Gastrocnemius medialis (tissue), 4 donors: ENCODE measurements around the gene EGFL7. TPM values are rescaled to one million over a fixed set of nuclear protein-coding genes. Genes with fewer than 3 reads are reported as not detected.

Source experiments
- ATAC-seq, 2 donors: fragments of 150-250 bp; one replicate each; pipeline ENCODE4 v1.9.1; 2016
- DNase-seq, 2 donors: peaks; one replicate each; pipeline ENCODE4 v3.0.0-alpha.2; 2019
- H3K27ac ChIP-seq, 4 donors: fragments of 200-600 bp; sonication (generic); 1 replicate in 1 of 4; 2 replicates in 3 of 4; pipeline ENCODE4 v1.5.1; 2016 to 2018; ENCODE audit warnings: mild to moderate bottlenecking in 2 of 4, moderate library complexity in 1 of 4
- H3K27me3 ChIP-seq, 3 donors: fragments of 200-600 bp; sonication (generic) in 2 of 3; 1 replicate in 1 of 3; 2 replicates in 2 of 3; pipeline versions ENCODE4 v1.5.1 to v1.6.0; 2016 to 2019; ENCODE audit warnings: mild to moderate bottlenecking in 1 of 3, moderate library complexity in 1 of 3
- H3K36me3 ChIP-seq, 2 donors: fragments of 200-600 bp; sonication (generic) in 1 of 2; one replicate each; pipeline ENCODE4 v1.5.1; 2017 to 2018
- H3K4me1 ChIP-seq, 2 donors: fragments of 200-600 bp; sonication (generic) in 1 of 2; one replicate each; pipeline ENCODE4 v1.5.1; 2016 to 2017; ENCODE audit warnings: mild to moderate bottlenecking in 2 of 2
- H3K4me3 ChIP-seq, 4 donors: fragments of 200-600 bp; sonication (generic) in 3 of 4; 1 replicate in 1 of 4; 2 replicates in 3 of 4; pipeline ENCODE4 v1.5.1; 2016 to 2019; ENCODE audit warnings: mild to moderate bottlenecking in 2 of 4
- H3K9me3 ChIP-seq, 3 donors: fragments of 200-600 bp; sonication (generic) in 2 of 3; 1 replicate in 1 of 3; 2 replicates in 2 of 3; pipeline ENCODE4 v1.5.1; 2016 to 2019
- CTCF ChIP-seq, 5 experiments: fragments of 450-650 bp in 3 of 5; fragments of 200-600 bp in 2 of 5; sonication (generic) in 2 of 5; IDR thresholded peaks in 4 of 5; conservative IDR thresholded peaks in 1 of 5; 1 replicate in 4 of 5; 2 replicates in 1 of 5; pipeline ENCODE4 v1.5.1; 2016 to 2019; ENCODE audit warnings: antibody characterized with exemption in 5 of 5, mild to moderate bottlenecking in 3 of 5, moderate library complexity in 3 of 5
- POLR2A ChIP-seq, 2 donors: fragments of 450-650 bp; IDR thresholded peaks; one replicate each; pipeline ENCODE4 v1.6.1; 2017; ENCODE audit warnings: antibody characterized with exemption in 2 of 2, mild to moderate bottlenecking in 2 of 2, moderate library complexity in 2 of 2
- in situ Hi-C, 4 donors: fragments of 200-750 bp; cut with MboI; loops; one replicate each; pipeline versions ENCODE4 v1.15.0 to v1.8.0; 2017; ENCODE audit warnings: low sequenced_read_pairs in 4 of 4
- intact Hi-C: fragments of 100-400 bp; cut with DNase I; formaldehyde crosslinking; loops from one replicate; pipeline ENCODE4 v1.15.1; 2023; ENCODE audit warnings: low total_unique reads
- total RNA-seq, 4 donors: library from RNA; depleted of rRNA; stranded (reverse); fragments of >200 nt; gene quantifications; one replicate each; pipeline versions ENCODE4 v1.1.0 to v1.2.3, GENCODE V29; 2016

Gene EGFL7
- total RNA-seq, 4 donors from 2014 or later = 37.4 to 74.7 (median 49.0) TPM

GRCh38 chr9:136684339-136684738, 21.6 kb downstream of the EGFL7 start:
- intact Hi-C loops = no loop called here
- no peaks in the 10 kb centered on the region for H3K9me3 ChIP-seq
- no peaks in the 10 kb centered on the region for H3K36me3 ChIP-seq
- peaks cover 28 to 47% of the 10 kb centered on the region in 2 donors for H3K4me1 ChIP-seq
- ATAC-seq (no peak), DNase-seq (no peak)
- in situ Hi-C loops = no loop called here
- H3K27me3 ChIP-seq = no peaks in the 10 kb centered on the region
- no peak overlapping the region for H3K27ac ChIP-seq
- H3K4me3 ChIP-seq = no peak overlapping the region
- TF ChIP-seq CTCF (IDR thresholded peaks at IDR 0.05 in 4 of 5, conservative IDR thresholded peaks at IDR 0.05 in 1 of 5) = no peak
- no peak for TF ChIP-seq POLR2A (IDR thresholded peaks at IDR 0.05)

DNA sequence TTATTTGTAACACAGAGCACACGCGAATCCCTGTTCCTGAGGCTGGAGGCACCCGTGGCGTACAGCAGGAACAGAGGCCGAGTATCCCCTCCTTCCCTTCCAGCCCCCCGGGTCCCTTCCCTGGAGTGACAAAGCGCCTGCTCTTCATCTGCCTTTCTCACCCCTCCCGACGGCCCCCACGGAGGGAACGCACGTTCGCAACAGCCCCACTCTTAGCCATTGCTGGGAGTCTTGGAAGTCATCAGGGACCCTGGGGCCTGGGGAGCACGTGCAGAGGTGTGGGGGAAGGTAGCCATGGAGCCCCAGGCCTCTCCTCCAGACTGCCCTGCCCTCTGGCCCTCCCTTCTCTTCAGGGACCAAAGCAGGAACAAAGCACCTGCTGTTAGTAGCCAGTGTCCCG, 22.1 kb downstream of the EGFL7 start:
- ATAC-seq (no peak), DNase-seq (no peak)
- in situ Hi-C loops (no loop called here), intact Hi-C loops (loop anchor here (5.0 kb wide), 1 partner anchor 258 kb away; the partner anchor contains the start of gene FBXW5)
- no peaks in the 10 kb centered on the region for H3K9me3 ChIP-seq
- TF ChIP-seq CTCF (IDR thresholded peaks at IDR 0.05 in 4 of 5, conservative IDR thresholded peaks at IDR 0.05 in 1 of 5) (no peak), POLR2A (IDR thresholded peaks at IDR 0.05) (no peak)
- H3K36me3 ChIP-seq = no peaks in the 10 kb centered on the region
- no peaks in the 10 kb centered on the region for H3K27me3 ChIP-seq
- peaks cover 29 to 47% of the 10 kb centered on the region in 2 donors for H3K4me1 ChIP-seq
- no peak overlapping the region for H3K27ac ChIP-seq
- H3K4me3 ChIP-seq = no peak overlapping the region

- Histone ChIP-seq H3K27ac (no peak overlapping the region), H3K36me3 (no peaks in the 10 kb centered on the region), H3K4me3 (no peak overlapping the region), H3K9me3 (no peaks in the 10 kb centered on the region), H3K4me1 (peaks cover 27 to 47% of the 10 kb centered on the region in 2 donors), H3K27me3 (no peaks in the 10 kb centered on the region)
- ATAC-seq (no peak), DNase-seq (no peak)
- in situ Hi-C loops = no loop called here
- intact Hi-C loops = loop anchor here (5.0 kb wide), 1 partner anchor 257 kb away; the partner anchor contains the start of gene FBXW5
- TF ChIP-seq CTCF (IDR thresholded peaks at IDR 0.05 in 4 of 5, conservative IDR thresholded peaks at IDR 0.05 in 1 of 5) = no peak
- no peak for TF ChIP-seq POLR2A (IDR thresholded peaks at IDR 0.05)
Observed at GRCh38 chr9:136685216-136685615, 22.5 kb downstream of the EGFL7 start.

DNA sequence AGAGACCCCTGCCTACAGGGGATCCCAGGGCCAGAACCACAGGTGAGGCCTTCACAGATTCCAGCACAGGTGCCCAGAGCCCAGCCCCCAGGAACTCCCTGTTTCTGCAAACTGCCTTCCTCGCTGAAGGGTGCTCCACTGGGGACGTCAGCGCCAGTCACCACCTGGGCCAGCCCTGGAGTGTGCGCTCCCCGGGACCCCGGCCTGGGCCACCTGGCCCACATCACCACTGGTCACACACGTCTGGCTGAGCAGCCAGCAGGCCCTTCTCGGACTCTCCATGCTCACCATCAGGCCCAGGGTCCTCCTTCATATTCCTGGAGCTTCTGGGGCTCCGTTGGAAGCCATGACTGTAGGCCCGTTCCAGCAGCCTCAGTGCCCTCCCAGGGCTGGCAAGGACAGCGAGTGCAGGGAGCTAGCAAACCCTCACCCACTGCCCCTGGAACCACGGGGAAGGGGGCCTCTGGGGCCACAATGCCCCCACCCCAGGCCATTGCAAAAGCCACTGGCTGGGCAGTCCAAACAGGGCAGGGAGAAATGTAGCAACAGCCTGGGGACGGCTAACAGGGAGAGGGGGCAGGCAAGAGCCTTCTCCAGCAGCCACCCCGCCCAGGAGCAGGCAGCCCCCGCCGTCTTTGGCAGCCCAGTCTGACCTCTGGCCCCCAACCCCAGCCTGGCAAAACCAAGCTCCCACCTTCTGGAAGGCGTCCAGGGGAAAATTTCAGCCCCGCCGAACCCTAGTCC, 23.2 kb downstream of the EGFL7 start:
- TF ChIP-seq CTCF (IDR thresholded peaks at IDR 0.05 in 4 of 5, conservative IDR thresholded peaks at IDR 0.05 in 1 of 5) (no peak), POLR2A (IDR thresholded peaks at IDR 0.05) (peak in 1 of 2 donors; percentile 18)
- Histone ChIP-seq H3K4me3 (peak overlapping the region; percentile 81 to 98 (median 87)), H3K4me1 (peaks cover 32 to 49% of the 10 kb centered on the region in 2 donors), H3K27me3 (no peaks in the 10 kb centered on the region), H3K36me3 (no peaks in the 10 kb centered on the region), H3K27ac (peak overlapping the region; percentile 88 to 96 (median 94)), H3K9me3 (no peaks in the 10 kb centered on the region)
- DNase-seq (no peak), ATAC-seq (no peak)
- in situ Hi-C loops (no loop called here), intact Hi-C loops (loop anchor here (5.0 kb wide), 1 partner anchor 256 kb away; the partner anchor contains the start of gene FBXW5)
